Activated naive CD4-positive, alpha-beta T cell treated with anti-CD3 and anti-CD28 coated beads for 36 hours (primary cell): ENCODE data around the gene PRDM8. TPM values are rescaled to one million over a fixed set of nuclear protein-coding genes. Genes with fewer than 3 reads are reported as not detected.
A peak's percentile ranks its signal among the peaks of the same experiment; 100 is the strongest.

Experiments used
- CTCF ChIA-PET: fragments of 350-600 bp; sonication (Branson Sonifier 250); formaldehyde crosslinking; loops from one replicate; lab custom pipeline; 2021; ENCODE audit warnings: antibody characterized with exemption; lab: Charles Lee
- DNase-seq: peaks from one replicate; pipeline ENCODE4 v3.0.0-alpha.2; 2020
- H3K27ac Mint-ChIP-seq: one replicate; pipeline ENCODE4 v1.8.0; 2021; ENCODE audit warnings: mild to moderate bottlenecking, mixed read lengths
- H3K27me3 Mint-ChIP-seq: one replicate; pipeline ENCODE4 v1.8.0; 2021; ENCODE audit warnings: low read depth, mixed read lengths
- H3K36me3 Mint-ChIP-seq: one replicate; pipeline ENCODE4 v1.8.0; 2021; ENCODE audit warnings: low read depth, mixed read lengths
- H3K4me1 Mint-ChIP-seq: one replicate; pipeline ENCODE4 v1.8.0; 2021; ENCODE audit warnings: low read depth, mixed read lengths
- H3K4me3 Mint-ChIP-seq: one replicate; pipeline ENCODE4 v1.8.0; 2021; ENCODE audit warnings: mild to moderate bottlenecking, moderate library complexity, mixed read lengths
- H3K9me3 Mint-ChIP-seq: one replicate; pipeline ENCODE4 v1.8.0; 2021; ENCODE audit warnings: mixed read lengths
- intact Hi-C: fragments of 100-400 bp; cut with micrococcal nuclease; formaldehyde crosslinking; loops from one replicate; pipeline ENCODE4 v1.15.1; 2023
- total RNA-seq, 2 experiments: library from RNA; stranded (reverse); gene quantifications; one replicate each; pipeline ENCODE4 v1.2.3, GENCODE V29; 2021

Gene PRDM8
- total RNA-seq, 2 experiments from 2014 or later, result 0.29 to 0.35 TPM

DNA sequence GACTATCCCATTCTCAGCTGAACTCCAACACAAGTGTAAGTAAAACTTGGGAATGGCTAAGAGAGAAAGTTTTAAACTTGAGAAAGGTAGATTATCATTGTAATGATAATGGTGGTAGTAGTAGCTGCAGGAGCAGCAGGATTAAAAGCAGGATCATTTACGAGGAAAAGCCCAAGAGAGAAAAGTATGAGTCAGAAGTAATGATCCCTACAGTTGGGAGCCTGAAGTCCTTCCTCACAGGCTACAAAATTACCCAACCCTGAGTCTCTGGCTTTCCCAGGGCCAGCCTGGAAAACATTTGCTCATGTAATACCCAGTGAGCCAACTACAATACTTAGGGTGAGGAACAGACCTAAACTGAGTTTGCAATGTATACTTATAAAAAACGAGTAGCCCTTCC lies 4.4 kb upstream of the PRDM8 start:
- Mint-ChIP-seq H3K27ac (no peak overlapping the region), H3K9me3 (no peaks in the 10 kb centered on the region), H3K4me1 (peaks cover 5% of the 10 kb centered on the region), H3K36me3 (peaks cover 3% of the 10 kb centered on the region), H3K4me3 (no peak overlapping the region), H3K27me3 (peaks cover 29% of the 10 kb centered on the region)
- intact Hi-C loops, result no loop called here
- no peak for DNase-seq
- CTCF ChIA-PET, result interaction anchor here (4.9 kb wide), 1 partner anchor 10 kb away, joined by 36 read pairs; no protein-coding TSS in a partner anchor

DNA sequence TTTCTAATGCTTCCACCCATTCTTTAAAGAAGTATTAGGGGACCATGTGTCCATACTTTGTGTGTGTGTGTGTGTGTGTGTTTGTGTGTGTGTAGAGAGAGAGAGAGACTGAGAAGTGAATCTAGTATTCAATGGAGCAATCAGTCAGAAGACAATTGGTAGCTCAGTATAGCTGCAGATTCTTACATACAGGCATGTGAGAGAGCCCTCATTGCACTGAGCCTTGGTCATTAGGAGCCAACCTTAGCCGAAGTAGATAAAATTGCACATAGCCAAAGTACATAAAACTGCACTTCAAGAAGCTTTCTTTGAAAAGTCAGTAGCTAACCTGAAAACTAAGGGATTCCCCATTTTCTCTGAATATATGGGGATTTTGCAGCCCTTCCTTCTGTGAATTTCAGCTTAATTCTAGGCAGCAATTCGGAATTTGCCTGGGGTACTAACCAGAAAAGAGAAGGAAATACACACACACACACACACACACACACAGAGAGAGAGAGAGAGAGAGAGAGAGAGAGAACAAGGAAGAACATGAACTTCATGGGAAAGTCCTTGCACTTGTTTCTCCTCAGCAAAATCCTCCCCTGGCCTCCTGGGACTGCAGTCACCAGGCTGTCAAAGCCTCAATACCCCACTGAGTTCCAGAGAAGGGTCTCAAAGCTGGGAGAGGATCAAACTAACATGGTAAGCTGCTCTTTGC lies 1.7 kb upstream of the PRDM8 start:
- no peak overlapping the region for H3K27ac Mint-ChIP-seq
- H3K27me3 Mint-ChIP-seq, result peaks cover 39% of the 10 kb centered on the region
- no peaks in the 10 kb centered on the region for H3K9me3 Mint-ChIP-seq
- peaks cover 3% of the 10 kb centered on the region for H3K36me3 Mint-ChIP-seq
- no peak for DNase-seq
- no peak overlapping the region for H3K4me3 Mint-ChIP-seq
- intact Hi-C loops, result no loop called here
- peaks cover 11% of the 10 kb centered on the region for H3K4me1 Mint-ChIP-seq
- CTCF ChIA-PET, result interaction anchor here (0.7 to 4.9 kb wide), 7 partner anchors 8 to 117 kb away, joined by 3 to 36 read pairs (median 4); no protein-coding TSS in a partner anchor

DNA sequence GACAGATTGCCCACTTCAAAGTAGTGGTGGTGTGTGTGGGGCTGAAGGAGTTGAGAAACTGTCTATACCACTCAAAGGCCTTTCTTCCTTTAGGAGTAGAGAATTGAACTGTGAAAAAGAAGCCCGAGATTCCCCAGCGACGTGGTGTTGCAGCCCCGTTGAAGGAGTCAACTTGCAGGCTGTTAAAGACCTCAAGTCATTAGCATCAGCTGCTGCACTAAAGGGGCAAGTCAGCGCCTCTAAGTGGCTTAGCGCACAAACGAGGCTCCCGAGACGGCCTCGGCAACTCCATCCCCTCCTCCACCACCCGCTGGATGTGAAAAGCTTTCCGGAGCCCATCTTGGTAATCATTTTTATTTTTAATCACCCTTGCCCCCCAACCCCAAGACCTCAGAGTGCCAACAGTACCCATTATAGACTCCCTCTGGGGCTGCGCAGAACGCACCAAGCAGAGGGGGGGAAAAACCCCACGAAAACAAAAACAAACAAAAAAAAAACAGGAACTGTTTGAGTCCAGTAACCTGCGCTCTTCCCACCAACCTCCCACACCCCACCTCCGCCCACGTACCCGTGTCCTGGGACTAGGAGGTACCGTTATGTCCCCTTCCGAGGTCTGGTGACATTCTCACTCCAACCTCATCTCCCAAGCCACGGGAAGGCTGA lies 913 bp upstream of the PRDM8 start:
- DNase-seq, result no peak
- H3K4me3 Mint-ChIP-seq, result peak overlapping the region; percentile 55
- peaks cover 42% of the 10 kb centered on the region for H3K27me3 Mint-ChIP-seq
- peaks cover 3% of the 10 kb centered on the region for H3K36me3 Mint-ChIP-seq
- CTCF ChIA-PET, result interaction anchor here (0.7 to 4.9 kb wide), 9 partner anchors 9 to 279 kb away, joined by 3 to 36 read pairs (median 4); no protein-coding TSS in a partner anchor
- peaks cover 15% of the 10 kb centered on the region for H3K4me1 Mint-ChIP-seq
- intact Hi-C loops, result no loop called here
- no peak overlapping the region for H3K27ac Mint-ChIP-seq
- H3K9me3 Mint-ChIP-seq, result no peaks in the 10 kb centered on the region

DNA sequence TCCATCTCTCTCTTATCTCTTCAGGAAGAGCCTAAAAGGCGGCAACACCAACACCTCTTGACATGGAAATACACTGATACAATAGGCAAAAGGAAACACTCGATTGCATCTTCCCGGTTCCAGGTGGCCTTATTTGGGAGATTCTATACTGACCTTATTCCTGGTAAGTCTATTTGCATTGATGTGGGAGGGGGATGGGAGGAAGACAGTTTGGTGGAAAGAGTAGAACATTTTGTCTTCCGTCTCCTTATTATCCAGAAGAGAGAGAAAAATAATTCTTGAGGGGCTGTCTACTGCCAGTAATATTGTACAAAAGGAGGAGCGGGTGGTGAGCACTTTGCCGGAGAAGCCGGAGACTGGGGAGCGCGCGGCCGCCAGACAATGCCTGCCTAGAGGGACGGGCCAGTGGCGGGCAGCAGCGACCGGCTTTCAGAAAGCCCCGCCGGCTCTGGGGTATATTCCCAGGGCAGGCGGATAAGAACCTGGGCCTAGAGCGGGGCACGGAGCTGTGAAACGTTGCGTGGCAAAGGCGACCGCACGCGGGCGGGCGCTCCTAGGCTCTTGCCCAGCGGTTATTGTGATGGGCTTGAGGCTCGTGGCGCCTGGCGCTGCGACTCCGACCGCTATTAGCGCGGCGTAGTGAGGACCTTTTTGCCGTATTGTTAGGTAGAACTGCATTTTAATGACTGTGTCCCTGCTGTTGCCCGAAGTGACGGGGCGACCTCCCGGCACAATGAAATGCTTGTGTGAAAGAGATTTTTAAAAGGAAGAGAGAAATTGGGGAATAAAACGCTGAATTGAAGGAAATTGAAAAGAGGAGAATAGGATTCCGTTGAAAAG lies 518 bp downstream of the PRDM8 start:
- Mint-ChIP-seq H3K36me3 (no peaks in the 10 kb centered on the region), H3K27ac (no peak overlapping the region), H3K4me1 (peaks cover 19% of the 10 kb centered on the region)

DNA sequence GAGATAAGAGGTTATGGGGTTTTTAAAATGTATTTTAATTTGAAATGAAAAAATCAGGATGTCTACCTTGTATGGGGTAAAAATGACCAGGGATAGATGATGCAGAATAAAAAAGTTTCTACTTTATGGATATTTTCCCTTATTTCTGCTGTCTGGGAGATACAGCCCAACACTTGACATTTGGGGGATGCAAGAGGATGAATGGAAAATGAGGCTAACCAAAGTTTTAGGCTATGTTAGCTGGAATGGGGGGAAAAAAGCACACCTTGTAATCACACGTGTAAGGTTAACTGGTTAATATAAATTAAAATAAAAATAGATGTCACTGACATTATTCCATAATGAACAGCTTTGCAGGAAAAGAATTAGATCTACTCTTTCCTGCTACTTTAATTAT lies 1.1 kb downstream of the PRDM8 start:
- Mint-ChIP-seq H3K4me1 (peaks cover 21% of the 10 kb centered on the region), H3K27me3 (peaks cover 40% of the 10 kb centered on the region), H3K9me3 (no peaks in the 10 kb centered on the region), H3K4me3 (peak overlapping the region; percentile 55), H3K36me3 (no peaks in the 10 kb centered on the region), H3K27ac (no peak overlapping the region)
- intact Hi-C loops, result no loop called here
- no peak for DNase-seq
- CTCF ChIA-PET, result interaction anchor here (0.7 to 2.8 kb wide), 2 partner anchors 13 to 52 kb away, joined by 3 to 14 read pairs; no protein-coding TSS in a partner anchor

More for the DNA sequence above, 518 bp downstream of the PRDM8 start:
- DNase-seq, result peak; percentile 19
- CTCF ChIA-PET, result interaction anchor here (2.8 to 2.9 kb wide), 2 partner anchors 10 to 13 kb away, joined by 12 to 14 read pairs; no protein-coding TSS in a partner anchor
- Mint-ChIP-seq H3K4me3 (peak overlapping the region; percentile 55), H3K9me3 (no peaks in the 10 kb centered on the region), H3K27me3 (peaks cover 44% of the 10 kb centered on the region)
- intact Hi-C loops, result no loop called here

DNA sequence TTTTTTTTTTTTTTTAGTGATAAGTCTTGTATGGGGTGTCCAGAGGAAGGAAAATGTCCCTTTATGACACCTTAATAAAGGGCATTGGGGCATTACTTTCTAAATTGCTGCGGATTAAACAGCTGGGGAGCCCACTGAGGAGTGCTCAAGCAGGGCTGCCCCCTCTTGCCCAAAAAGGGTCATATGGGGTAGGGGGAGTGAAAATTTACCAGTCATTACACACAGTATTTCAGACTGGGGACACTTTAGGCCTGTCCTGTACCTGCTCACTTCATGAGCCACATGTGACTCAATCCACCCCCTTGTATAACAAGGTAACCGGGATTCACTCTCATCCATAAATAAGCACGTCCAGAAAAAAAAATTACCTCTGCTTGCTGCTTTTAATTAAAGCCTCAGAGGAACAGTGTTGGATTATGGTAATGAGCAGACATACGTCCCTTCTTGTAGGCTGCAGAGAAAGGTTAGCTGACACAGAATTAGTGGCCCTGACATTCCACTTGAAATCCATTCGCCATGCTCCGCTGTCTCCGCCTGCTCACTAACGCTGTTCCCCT lies 1.8 kb downstream of the PRDM8 start:
- CTCF ChIA-PET, result interaction anchor here (0.5 to 2.8 kb wide), 5 partner anchors 14 to 156 kb away, joined by 3 to 14 read pairs (median 3); no protein-coding TSS in a partner anchor
- intact Hi-C loops, result no loop called here
- H3K4me3 Mint-ChIP-seq, result no peak overlapping the region
- DNase-seq, result no peak
- no peak overlapping the region for H3K27ac Mint-ChIP-seq
- no peaks in the 10 kb centered on the region for H3K9me3 Mint-ChIP-seq
- H3K36me3 Mint-ChIP-seq, result no peaks in the 10 kb centered on the region
- H3K27me3 Mint-ChIP-seq, result peaks cover 40% of the 10 kb centered on the region
- peaks cover 21% of the 10 kb centered on the region for H3K4me1 Mint-ChIP-seq

DNA sequence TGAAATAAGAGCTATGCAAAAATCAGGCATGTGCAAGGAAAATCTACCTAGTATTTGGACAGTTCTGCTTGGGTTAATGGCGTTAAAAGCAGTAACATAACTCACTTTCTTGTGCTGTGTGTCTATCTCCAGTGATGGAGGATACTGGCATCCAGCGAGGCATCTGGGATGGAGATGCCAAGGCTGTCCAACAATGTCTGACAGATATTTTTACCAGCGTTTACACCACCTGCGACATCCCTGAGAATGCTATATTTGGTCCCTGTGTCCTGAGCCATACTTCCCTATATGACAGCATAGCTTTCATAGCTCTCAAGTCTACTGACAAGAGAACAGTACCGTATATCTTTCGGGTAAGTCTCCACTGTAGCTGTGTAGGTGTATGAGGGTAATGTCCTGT lies 2.6 kb downstream of the PRDM8 start:
- Mint-ChIP-seq H3K27ac (no peak overlapping the region), H3K27me3 (peaks cover 40% of the 10 kb centered on the region), H3K9me3 (no peaks in the 10 kb centered on the region), H3K36me3 (no peaks in the 10 kb centered on the region), H3K4me1 (peaks cover 21% of the 10 kb centered on the region), H3K4me3 (no peak overlapping the region)
- intact Hi-C loops, result loop anchor here (5.0 kb wide), 4 partner anchors 137 to 1263 kb away; partner anchors contain the start of genes CFAP299 and PAQR3
- CTCF ChIA-PET, result interaction anchor here (0.6 to 4.2 kb wide), 5 partner anchors 14 to 157 kb away, joined by 3 to 18 read pairs (median 4); no protein-coding TSS in a partner anchor
- DNase-seq, result no peak

DNA sequence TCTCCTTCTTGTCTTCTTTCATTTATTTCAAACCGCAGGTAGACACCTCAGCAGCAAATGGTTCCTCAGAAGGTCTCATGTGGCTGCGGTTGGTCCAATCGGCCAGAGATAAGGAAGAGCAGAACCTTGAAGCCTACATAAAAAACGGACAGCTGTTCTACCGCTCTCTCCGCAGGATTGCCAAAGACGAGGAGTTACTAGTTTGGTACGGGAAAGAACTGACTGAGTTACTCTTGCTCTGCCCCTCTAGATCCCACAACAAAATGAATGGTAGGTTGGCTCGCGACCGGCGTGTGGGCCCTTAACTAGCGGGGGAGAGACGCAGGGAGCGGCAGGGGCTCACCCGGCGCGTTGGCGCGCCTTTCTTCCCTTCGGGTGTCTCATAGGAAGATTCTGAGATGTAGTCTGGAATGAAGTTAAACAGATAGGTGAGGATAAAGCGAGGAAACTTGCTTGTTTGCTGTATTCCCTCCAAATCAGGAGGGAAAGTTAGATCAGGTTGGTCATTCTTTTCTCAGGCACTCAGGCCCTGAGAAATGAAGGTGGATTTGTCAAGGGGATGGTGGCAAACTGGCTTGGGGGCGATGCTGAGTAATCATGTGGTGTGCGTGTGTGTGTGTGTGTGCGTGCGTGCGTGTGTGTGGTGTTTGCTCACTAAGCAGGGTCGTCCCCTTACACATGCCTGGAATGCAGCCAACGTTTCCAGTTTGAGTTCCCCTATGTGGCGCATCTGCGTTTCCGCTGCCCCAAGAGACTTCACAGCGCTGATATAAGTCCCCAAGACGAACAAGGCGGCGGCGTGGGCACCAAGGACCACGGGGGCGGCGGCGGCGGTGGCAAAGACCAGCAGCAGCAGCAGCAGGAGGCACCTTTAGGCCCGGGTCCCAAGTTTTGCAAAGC lies 4.2 kb downstream of the PRDM8 start:
- H3K27me3 Mint-ChIP-seq, result peaks cover 25% of the 10 kb centered on the region
- H3K4me3 Mint-ChIP-seq, result peak overlapping the region; percentile 70
- H3K9me3 Mint-ChIP-seq, result no peaks in the 10 kb centered on the region
- H3K4me1 Mint-ChIP-seq, result peaks cover 20% of the 10 kb centered on the region
- DNase-seq, result peak; percentile 81
- H3K36me3 Mint-ChIP-seq, result no peaks in the 10 kb centered on the region
- no peak overlapping the region for H3K27ac Mint-ChIP-seq
- CTCF ChIA-PET, result interaction anchor here (0.7 to 4.2 kb wide), 15 partner anchors 7 to 221 kb away, joined by 3 to 25 read pairs (median 6); no protein-coding TSS in a partner anchor
- intact Hi-C loops, result loop anchor here (1.0 to 5.0 kb wide), 7 partner anchors 17 to 1264 kb away; partner anchors contain the start of genes CFAP299 and PAQR3

DNA sequence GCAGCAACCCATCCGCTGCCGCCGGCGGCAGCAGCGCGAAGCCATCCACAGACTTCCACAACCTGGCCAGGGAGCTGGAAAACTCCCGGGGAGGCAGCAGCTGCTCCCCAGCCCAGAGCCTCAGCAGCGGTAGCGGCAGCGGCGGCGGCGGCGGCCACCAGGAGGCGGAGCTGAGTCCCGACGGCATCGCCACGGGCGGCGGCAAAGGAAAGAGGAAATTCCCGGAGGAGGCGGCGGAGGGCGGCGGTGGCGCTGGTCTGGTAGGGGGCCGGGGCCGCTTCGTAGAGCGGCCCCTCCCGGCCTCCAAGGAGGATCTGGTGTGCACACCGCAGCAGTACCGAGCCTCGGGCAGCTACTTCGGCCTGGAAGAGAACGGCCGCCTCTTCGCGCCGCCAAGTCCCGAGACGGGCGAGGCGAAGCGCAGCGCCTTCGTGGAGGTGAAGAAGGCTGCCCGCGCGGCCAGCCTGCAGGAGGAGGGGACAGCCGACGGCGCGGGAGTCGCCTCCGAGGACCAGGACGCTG lies 4.9 kb downstream of the PRDM8 start:
- CTCF ChIA-PET, result interaction anchor here (0.6 to 4.2 kb wide), 17 partner anchors 8 to 287 kb away, joined by 3 to 25 read pairs (median 5); no protein-coding TSS in a partner anchor
- H3K4me1 Mint-ChIP-seq, result peaks cover 20% of the 10 kb centered on the region
- no peaks in the 10 kb centered on the region for H3K9me3 Mint-ChIP-seq
- H3K36me3 Mint-ChIP-seq, result no peaks in the 10 kb centered on the region
- intact Hi-C loops, result loop anchor here (1.0 to 5.0 kb wide), 6 partner anchors 18 to 1265 kb away; partner anchors contain the start of genes CFAP299 and PAQR3
- peaks cover 20% of the 10 kb centered on the region for H3K27me3 Mint-ChIP-seq
- DNase-seq, result peak; percentile 79
- no peak overlapping the region for H3K27ac Mint-ChIP-seq
- peak overlapping the region; percentile 70 for H3K4me3 Mint-ChIP-seq

DNA sequence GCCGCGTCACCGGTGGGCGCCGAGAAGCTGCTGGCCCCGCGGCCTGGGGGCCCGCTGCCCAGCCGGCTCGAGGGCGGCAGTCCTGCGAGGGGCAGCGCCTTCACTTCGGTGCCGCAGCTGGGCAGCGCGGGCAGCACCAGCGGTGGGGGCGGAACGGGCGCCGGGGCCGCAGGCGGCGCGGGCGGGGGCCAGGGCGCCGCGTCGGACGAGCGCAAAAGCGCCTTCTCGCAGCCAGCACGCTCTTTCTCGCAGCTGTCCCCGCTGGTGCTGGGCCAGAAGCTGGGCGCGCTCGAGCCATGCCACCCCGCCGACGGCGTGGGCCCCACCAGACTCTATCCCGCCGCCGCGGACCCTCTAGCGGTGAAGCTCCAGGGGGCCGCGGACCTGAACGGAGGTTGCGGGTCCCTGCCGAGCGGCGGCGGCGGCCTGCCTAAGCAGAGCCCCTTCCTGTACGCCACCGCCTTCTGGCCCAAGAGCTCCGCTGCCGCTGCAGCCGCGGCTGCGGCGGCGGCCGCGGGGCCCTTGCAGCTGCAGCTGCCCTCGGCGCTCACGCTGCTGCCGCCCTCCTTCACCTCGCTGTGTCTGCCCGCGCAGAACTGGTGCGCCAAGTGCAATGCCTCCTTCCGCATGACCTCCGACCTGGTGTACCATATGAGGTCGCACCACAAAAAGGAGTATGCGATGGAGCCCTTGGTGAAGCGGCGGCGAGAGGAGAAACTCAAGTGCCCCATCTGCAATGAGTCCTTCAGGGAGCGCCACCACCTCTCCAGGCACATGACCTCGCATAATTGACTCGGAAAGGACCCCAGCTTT lies 5.6 kb downstream of the PRDM8 start:
- peaks cover 16% of the 10 kb centered on the region for H3K4me1 Mint-ChIP-seq
- intact Hi-C loops, result loop anchor here (1.0 to 5.0 kb wide), 8 partner anchors 12 to 1266 kb away; partner anchors contain the start of genes CFAP299 and PAQR3
- H3K9me3 Mint-ChIP-seq, result no peaks in the 10 kb centered on the region
- H3K36me3 Mint-ChIP-seq, result no peaks in the 10 kb centered on the region
- peak overlapping the region; percentile 86 for H3K4me3 Mint-ChIP-seq
- peaks cover 16% of the 10 kb centered on the region for H3K27me3 Mint-ChIP-seq
- peak; percentile 60 for DNase-seq
- CTCF ChIA-PET, result interaction anchor here (0.6 to 4.2 kb wide), 15 partner anchors 8 to 288 kb away, joined by 3 to 25 read pairs (median 6); no protein-coding TSS in a partner anchor
- no peak overlapping the region for H3K27ac Mint-ChIP-seq
